Right lung (tissue), 5 donors: ENCODE results near the gene ATP2B3. TPM values are rescaled to one million over a fixed set of nuclear protein-coding genes. Genes with fewer than 3 reads are reported as not detected.
A peak's percentile ranks its signal among the peaks of the same experiment; 100 is the strongest.

Experiments used
- DNase-seq, 2 donors: peaks; one replicate each; pipeline ENCODE4 v3.0.0-alpha.2; 2013
- polyA plus RNA-seq, 5 donors: library from polyadenylated mRNA; unstranded; fragments of 120-200 nt; gene quantifications; one replicate each; pipeline versions ENCODE4 v1.2.1 to v1.2.3, GENCODE V29; 2013; ENCODE audit warnings: inconsistent platforms in 1 of 5, low replicate concordance in 1 of 5; ENCODE audit not compliant: insufficient read length in 5 of 5, insufficient read depth in 1 of 5

Gene ATP2B3
- polyA plus RNA-seq, 5 donors: 0.17 to 0.43 (median 0.29) TPM

- no peak for DNase-seq
These were observed 15.6 kb downstream of the ATP2B3 start for GRCh38 chrX:153533091-153533490.

- DNase-seq: no peak
These were observed 19.6 kb downstream of the ATP2B3 start for GRCh38 chrX:153537080-153537479.

- no peak for DNase-seq
These were observed 20.3 kb downstream of the ATP2B3 start for GRCh38 chrX:153537526-153538295.

- no peak for DNase-seq
These were observed 21.0 kb downstream of the ATP2B3 start for GRCh38 chrX:153538424-153538823.

GRCh38 chrX:153539171-153539978 is 21.9 kb downstream of the ATP2B3 start:
- peak; percentile 25 to 30 for DNase-seq

- no peak for DNase-seq
These were observed 22.5 kb downstream of the ATP2B3 start for GRCh38 chrX:153539979-153540358.

- no peak for DNase-seq
These were observed 27.3 kb downstream of the ATP2B3 start for GRCh38 chrX:153544727-153545126.

GRCh38 chrX:153546386-153546785 is 28.9 kb downstream of the ATP2B3 start:
- no peak for DNase-seq

- DNase-seq: no peak
These were observed 29.8 kb downstream of the ATP2B3 start for GRCh38 chrX:153547195-153547594.

- no peak for DNase-seq
These were observed 31.8 kb downstream of the ATP2B3 start for GRCh38 chrX:153549231-153549630.

GRCh38 chrX:153549807-153550206 is 32.4 kb downstream of the ATP2B3 start:
- DNase-seq: no peak

GRCh38 chrX:153551135-153551534 is 33.7 kb downstream of the ATP2B3 start:
- no peak for DNase-seq

GRCh38 chrX:153554519-153555167 is 37.2 kb downstream of the ATP2B3 start:
- peak; percentile 17 to 19 for DNase-seq

GRCh38 chrX:153556767-153557166 is 39.3 kb downstream of the ATP2B3 start:
- DNase-seq: no peak

GRCh38 chrX:153557618-153558355 is 40.3 kb downstream of the ATP2B3 start:
- DNase-seq: no peak

GRCh38 chrX:153560000-153560399 is 42.6 kb downstream of the ATP2B3 start:
- DNase-seq: no peak

GRCh38 chrX:153560466-153560865 is 43.0 kb downstream of the ATP2B3 start:
- DNase-seq: no peak

GRCh38 chrX:153561337-153561736 is 43.9 kb downstream of the ATP2B3 start:
- DNase-seq: no peak

GRCh38 chrX:153562546-153562945 is 45.1 kb downstream of the ATP2B3 start:
- DNase-seq: no peak

GRCh38 chrX:153564047-153564606 is 46.7 kb downstream of the ATP2B3 start:
- DNase-seq: no peak

- DNase-seq: no peak
These were observed 48.6 kb downstream of the ATP2B3 start for GRCh38 chrX:153565996-153566580.
